Astrocyte of the cerebellum (primary cell): ENCODE data around the gene UBE4B.

Source experiments
- DNase-seq: peaks from one replicate; pipeline ENCODE4 v3.0.0-alpha.2; 2011; ENCODE audit warnings: low read depth
- H3K4me3 ChIP-seq: 2 replicates; pipeline ENCODE4 v1.5.1; 2011; ENCODE audit warnings: mild to moderate bottlenecking, low read depth, low read length, moderate library complexity
- CTCF ChIP-seq: IDR thresholded peaks from 2 replicates; pipeline ENCODE4 v1.5.1; 2012; ENCODE audit warnings: low read length, low read depth, moderate library complexity, mild to moderate bottlenecking; ENCODE audit errors: missing control alignments
- in situ Hi-C: cut with HindIII; loops from 2 replicates; pipeline ENCODE4 v1.10.0; 2017; ENCODE audit warnings: low sequenced_read_pairs

UBE4B gene

DNA sequence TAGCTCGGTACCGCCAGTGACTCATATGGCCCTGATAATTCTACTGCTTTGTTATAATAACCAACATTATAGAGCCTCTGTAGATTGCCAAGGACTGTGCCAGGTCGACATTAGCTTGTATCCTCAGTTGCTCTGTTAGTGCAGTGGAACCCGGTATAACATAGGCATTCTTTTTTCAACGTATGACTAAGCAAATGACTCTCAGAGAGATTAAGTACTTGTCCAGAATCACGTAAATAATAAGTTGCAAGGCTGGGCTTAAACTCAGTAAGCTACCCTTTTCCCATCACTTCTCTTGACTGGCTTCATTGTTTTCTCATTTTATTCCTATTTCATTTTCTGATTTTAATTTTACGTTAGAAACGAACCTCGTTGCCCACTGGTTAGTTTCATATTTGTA, 85.1 kb downstream of the UBE4B start:
- DNase-seq, result no peak
- in situ Hi-C loops, result no loop called here
- no peak for TF ChIP-seq CTCF
- H3K4me3 ChIP-seq, result no peak overlapping the region

DNA sequence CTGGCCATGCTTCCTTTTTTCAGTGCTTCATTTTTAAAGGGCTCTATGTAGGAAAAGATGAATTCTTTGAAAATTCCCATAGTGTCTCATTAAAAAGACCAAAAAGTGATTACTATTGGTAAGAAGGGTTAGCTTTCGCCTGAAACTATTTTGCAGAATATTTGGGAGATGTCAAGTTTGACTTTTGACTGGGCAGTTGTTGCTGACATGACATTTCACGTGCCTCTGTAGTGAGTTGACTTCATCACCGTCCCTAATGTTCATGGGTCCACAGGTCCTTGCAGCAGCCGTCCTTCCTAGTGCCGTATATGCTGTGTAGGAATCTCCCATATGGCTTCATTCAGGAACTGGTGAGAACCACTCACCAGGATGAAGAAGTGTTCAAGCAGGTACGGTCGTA, 88.9 kb downstream of the UBE4B start:
- H3K4me3 ChIP-seq, result no peak overlapping the region
- no peak for DNase-seq
- in situ Hi-C loops, result no loop called here
- TF ChIP-seq CTCF, result no peak

GRCh38 chr1:10122926-10123325, 90.2 kb downstream of the UBE4B start:
- in situ Hi-C loops, result no loop called here
- H3K4me3 ChIP-seq, result no peak overlapping the region
- peak; percentile 32 for DNase-seq
- TF ChIP-seq CTCF, result no peak

DNA sequence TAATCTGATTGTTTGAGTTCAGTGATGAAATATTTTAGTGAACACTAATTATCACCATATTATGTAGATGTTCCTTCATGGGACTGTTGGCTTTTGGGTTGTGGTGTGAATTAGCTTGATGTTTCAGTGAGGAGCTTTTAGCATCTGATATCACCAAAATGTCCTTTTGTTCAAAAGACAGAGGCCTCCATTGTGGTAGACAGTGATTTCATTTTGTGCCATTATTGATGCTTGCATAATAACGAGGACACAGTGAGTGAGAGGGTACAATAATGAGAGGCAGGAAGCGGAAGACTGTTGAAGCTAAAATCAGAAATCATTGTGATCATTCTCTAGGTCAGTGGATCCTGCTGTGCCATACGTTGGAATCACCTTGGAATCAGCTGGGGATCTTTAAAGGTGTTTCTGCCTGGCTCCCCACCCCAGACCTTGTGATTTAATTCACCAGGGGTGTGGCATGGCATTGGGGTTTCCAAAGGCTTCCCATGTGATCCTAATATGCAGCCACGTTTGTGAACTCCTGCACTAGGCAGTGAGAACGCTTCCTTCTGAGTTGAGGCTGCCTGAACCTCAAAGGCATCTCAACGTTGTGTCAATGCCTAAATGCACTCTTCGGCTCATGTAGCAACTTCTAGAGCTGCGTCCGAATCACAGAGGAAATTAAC, 95.5 kb downstream of the UBE4B start:
- in situ Hi-C loops, result loop anchor here (5.0 kb wide), 1 partner anchor 49 kb away; no protein-coding TSS in a partner anchor
- DNase-seq, result no peak
- TF ChIP-seq CTCF, result no peak

DNA sequence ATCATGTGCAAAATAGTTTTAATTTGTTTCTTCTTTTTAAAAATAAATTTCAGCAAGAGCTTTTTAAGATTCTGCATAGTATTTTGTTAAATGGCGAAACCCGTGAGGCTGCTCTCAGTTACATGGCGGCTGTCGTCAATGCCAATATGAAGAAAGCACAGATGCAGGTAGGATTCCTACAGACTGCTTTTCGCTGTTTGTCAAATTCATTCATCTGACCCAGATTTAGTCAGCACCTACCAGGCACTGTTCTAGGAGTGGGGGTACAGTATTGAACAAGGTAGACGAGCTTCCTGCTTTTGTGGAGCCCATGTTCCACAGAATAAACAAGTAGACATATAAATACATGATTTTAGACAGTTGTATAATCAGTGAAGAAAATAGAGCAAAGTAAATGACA, 99.6 kb downstream of the UBE4B start:
- no peak for DNase-seq
- no peak for TF ChIP-seq CTCF
- H3K4me3 ChIP-seq, result no peak overlapping the region
- in situ Hi-C loops, result no loop called here

More for the DNA sequence above, 95.5 kb downstream of the UBE4B start:
- H3K4me3 ChIP-seq, result no peak overlapping the region

GRCh38 chr1:10132852-10133251, 100.1 kb downstream of the UBE4B start:
- TF ChIP-seq CTCF, result no peak
- DNase-seq, result no peak
- in situ Hi-C loops, result no loop called here

More at GRCh38 chr1:10132852-10133251, 100.1 kb downstream of the UBE4B start:
- no peak overlapping the region for H3K4me3 ChIP-seq
